HTERT RPE-1 (cell line): Measurements from ENCODE around the gene UNC119B.

ENCODE experiments used
- in situ Hi-C: fragments of 300-500 bp; cut with MboI; formaldehyde crosslinking; loops from 4 replicates; pipeline ENCODE4 v1.14.3; 2020; ENCODE audit warnings: low sequenced_read_pairs

UNC119B gene

GRCh38 chr12:120761519-120761934 lies 51.3 kb downstream of the UNC119B start:
- in situ Hi-C loops: no loop called here

- in situ Hi-C loops: no loop called here
Observed at GRCh38 chr12:120762086-120762485, 51.8 kb downstream of the UNC119B start.

- in situ Hi-C loops: no loop called here
Observed at GRCh38 chr12:120763250-120763649, 53.0 kb downstream of the UNC119B start.

DNA sequence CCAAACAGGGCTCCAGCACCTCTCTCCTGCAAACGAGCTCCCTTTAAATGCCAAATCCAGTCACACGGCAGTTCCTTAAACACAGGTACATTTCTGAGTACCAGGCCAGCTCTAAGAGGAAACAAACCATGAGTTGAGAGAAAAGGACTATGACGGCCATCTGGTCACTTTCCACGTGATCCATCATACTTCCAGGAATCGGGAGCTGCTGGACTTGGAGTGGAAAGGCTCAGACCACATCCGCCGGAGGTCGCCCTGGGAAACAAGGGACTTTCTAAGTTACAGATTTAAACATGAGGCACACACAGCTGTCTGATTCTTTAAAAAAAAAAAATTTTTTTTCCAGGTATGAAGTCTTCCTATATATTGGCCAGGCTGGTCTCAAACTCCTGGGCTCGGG lies 54.6 kb downstream of the UNC119B start:
- in situ Hi-C loops: no loop called here

- in situ Hi-C loops: no loop called here
Observed at GRCh38 chr12:120766566-120766965, 56.3 kb downstream of the UNC119B start.

- in situ Hi-C loops: no loop called here
Observed at GRCh38 chr12:120767071-120768024, 57.1 kb downstream of the UNC119B start.

DNA sequence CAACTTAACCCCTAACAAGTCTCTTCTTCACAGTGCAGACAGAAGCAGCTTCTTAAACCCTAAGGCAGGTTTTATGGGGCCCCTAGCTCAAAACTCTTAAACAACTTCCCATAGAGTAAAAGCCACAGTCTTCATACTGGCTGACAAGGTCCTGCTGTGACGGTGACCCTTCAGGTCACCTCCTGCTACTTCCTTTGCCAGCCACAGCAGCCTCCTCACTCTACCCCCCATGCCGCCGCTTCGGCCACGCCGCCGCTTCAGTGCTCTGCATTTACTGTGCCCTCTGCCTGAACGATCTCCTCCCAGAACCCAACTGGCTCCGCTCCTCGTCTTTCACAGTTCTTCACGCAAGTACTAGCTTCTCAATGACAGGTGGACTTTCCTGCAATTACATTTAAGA lies 60.8 kb downstream of the UNC119B start:
- in situ Hi-C loops: no loop called here
